Measurements from ENCODE around the gene CASP2. TPM values are rescaled to one million over a fixed set of nuclear protein-coding genes. Genes with fewer than 3 reads are reported as not detected.

Gene CASP2
- total RNA-seq, 2 donors from 2014 or later: 19.6 to 20.2 TPM

DNA sequence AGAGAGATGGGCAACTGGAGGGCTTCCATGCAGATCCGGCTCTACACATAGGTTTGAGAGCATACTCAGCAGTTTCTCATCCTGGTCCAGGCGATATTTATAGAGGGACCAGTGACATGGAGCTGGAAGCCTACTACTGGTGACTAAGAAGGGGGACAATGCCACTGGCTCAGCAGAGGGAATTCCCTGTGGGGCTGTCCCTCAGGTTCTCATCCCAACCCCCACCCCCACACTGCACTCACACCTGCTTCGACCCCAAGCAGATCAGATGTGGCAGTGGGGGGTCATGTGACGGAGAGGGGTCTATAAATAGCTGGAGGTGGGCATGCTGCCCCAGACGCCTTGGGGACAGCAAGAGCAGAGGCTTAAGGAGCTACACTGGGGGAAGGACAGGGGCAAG is 27.6 kb downstream of the CASP2 start, which contains the start of gene CLCN1:
TSS of gene CLCN1 (plus strand) at position 336 of the 400 bp plus-strand sequence. CDS start 102 bp downstream, outside the sequence.
- DNase-seq (ENCODE audit: low spot score): no peak
- TF ChIP-seq POLR2A (IDR thresholded peaks at IDR 0.05) (no peak), POLR2AphosphoS5 (IDR thresholded peaks at IDR 0.05) (no peak)
- TF ChIP-seq, protein P1, sequence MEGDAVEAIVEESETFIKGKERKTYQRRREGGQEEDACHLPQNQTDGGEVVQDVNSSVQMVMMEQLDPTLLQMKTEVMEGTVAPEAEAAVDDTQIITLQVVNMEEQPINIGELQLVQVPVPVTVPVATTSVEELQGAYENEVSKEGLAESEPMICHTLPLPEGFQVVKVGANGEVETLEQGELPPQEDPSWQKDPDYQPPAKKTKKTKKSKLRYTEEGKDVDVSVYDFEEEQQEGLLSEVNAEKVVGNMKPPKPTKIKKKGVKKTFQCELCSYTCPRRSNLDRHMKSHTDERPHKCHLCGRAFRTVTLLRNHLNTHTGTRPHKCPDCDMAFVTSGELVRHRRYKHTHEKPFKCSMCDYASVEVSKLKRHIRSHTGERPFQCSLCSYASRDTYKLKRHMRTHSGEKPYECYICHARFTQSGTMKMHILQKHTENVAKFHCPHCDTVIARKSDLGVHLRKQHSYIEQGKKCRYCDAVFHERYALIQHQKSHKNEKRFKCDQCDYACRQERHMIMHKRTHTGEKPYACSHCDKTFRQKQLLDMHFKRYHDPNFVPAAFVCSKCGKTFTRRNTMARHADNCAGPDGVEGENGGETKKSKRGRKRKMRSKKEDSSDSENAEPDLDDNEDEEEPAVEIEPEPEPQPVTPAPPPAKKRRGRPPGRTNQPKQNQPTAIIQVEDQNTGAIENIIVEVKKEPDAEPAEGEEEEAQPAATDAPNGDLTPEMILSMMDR (IDR thresholded peaks at IDR 0.05): no peak
- intact Hi-C loops (cut with DNase I): no loop called here

DNA sequence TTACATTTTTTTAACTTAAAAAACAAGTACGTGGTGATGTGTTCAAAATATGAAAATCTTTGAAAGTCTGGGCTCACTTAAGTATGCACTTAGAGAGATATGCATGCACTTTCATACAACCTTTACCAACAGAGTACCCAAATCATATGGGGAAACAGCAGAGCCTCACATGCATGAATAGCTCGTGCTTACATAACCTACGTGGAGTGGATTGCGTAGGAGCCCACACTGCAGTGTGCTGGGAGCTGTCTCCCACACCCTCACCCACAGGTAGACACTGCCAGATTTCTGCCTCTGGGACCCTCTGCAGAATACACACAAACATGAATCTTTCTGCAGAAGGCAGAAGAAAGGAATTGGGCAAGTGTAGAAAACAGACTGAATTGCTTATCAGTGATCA is 28.3 kb downstream of the CASP2 start:
- TF ChIP-seq POLR2AphosphoS5 (IDR thresholded peaks at IDR 0.05) (no peak), POLR2A (IDR thresholded peaks at IDR 0.05) (no peak)
- TF ChIP-seq, protein P1 (IDR thresholded peaks at IDR 0.05): no peak
- Histone ChIP-seq H3K4me3 (no peak overlapping the region), H3K27me3 (replicated peaks; ENCODE audit: insufficient read depth) (no peaks in the 10 kb centered on the region), H3K27ac (no peak overlapping the region), H3K4me1 (replicated peaks) (no peaks in the 10 kb centered on the region), H3K9me3 (no peaks in the 10 kb centered on the region), H3K36me3 (no peaks in the 10 kb centered on the region)
- intact Hi-C loops (cut with DNase I): no loop called here
- DNase-seq (ENCODE audit: low spot score): no peak
- WGBS: 83% methylated on average over 4 of the region's 4 CpGs

More for the DNA sequence above, 27.6 kb downstream of the CASP2 start, which contains the start of gene CLCN1:
- 73% methylated on average over 5 of the region's 5 CpGs for WGBS
- Histone ChIP-seq H3K4me1 (replicated peaks) (no peaks in the 10 kb centered on the region), H3K36me3 (no peaks in the 10 kb centered on the region), H3K27me3 (replicated peaks; ENCODE audit: insufficient read depth) (no peaks in the 10 kb centered on the region), H3K27ac (no peak within 1 kb of the TSS), H3K4me3 (no peak within 1 kb of the TSS), H3K9me3 (no peaks in the 10 kb centered on the region)

DNA sequence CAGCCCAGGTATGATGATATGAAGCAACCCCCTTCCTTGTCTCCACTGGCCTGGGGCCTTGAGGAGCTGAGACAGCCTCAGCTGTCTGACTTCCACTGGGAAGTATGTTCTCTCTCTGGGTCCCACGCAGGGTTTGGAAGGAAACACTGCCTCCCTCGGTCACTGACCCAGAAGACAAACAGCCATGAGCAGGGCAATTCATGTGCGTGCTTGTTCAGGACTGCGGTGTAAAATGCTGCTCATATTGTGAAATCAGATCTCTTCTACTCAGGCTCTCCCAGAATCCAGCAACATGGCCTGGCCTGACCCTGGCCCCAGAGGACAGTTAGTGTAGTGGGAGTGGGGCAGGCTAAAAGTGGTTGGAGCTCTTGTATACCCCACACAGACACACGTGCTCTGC is 30.5 kb downstream of the CASP2 start:
- Histone ChIP-seq H3K4me1 (replicated peaks) (no peaks in the 10 kb centered on the region), H3K9me3 (no peaks in the 10 kb centered on the region), H3K27me3 (replicated peaks; ENCODE audit: insufficient read depth) (no peaks in the 10 kb centered on the region), H3K27ac (peak overlapping the region in 1 of 2 donors; percentile 45), H3K36me3 (no peaks in the 10 kb centered on the region), H3K4me3 (no peak overlapping the region)
- intact Hi-C loops (cut with DNase I): no loop called here
- TF ChIP-seq POLR2A (IDR thresholded peaks at IDR 0.05) (no peak), POLR2AphosphoS5 (IDR thresholded peaks at IDR 0.05) (peak; percentile 67)
- TF ChIP-seq, protein P1 (IDR thresholded peaks at IDR 0.05): peak in 1 of 4 experiments; percentile 30
- 31% methylated on average over 5 of the region's 5 CpGs for WGBS
- peak; percentile 67 for DNase-seq (ENCODE audit: low spot score)

DNA sequence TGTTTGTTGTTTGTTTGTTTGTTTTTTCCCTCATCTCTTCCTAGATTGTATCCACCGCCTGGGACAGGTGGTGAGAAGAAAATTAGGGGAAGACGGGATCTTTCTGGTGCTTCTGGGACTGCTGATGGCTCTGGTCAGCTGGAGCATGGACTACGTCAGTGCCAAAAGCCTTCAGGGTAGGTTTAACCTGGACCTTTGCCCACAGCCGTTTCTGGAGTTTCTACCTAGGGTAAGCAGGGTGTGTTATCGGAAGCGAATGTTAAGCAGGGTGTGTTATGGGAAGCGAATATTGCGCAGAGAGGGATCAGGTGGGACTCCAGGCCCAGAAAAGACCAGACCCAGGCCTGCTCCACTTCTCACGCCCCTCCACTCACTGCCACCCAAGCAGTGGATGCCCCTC is 32.5 kb downstream of the CASP2 start:
- Histone ChIP-seq H3K4me1 (replicated peaks) (no peaks in the 10 kb centered on the region), H3K4me3 (no peak overlapping the region), H3K27me3 (replicated peaks; ENCODE audit: insufficient read depth) (no peaks in the 10 kb centered on the region), H3K9me3 (no peaks in the 10 kb centered on the region), H3K36me3 (no peaks in the 10 kb centered on the region), H3K27ac (no peak overlapping the region)
- DNase-seq (ENCODE audit: low spot score): no peak
- intact Hi-C loops (cut with DNase I): no loop called here
- 60% methylated on average over 9 of the region's 9 CpGs for WGBS
- TF ChIP-seq, protein P1 (IDR thresholded peaks at IDR 0.05): no peak
- TF ChIP-seq POLR2A (IDR thresholded peaks at IDR 0.05) (no peak), POLR2AphosphoS5 (IDR thresholded peaks at IDR 0.05) (no peak)

DNA sequence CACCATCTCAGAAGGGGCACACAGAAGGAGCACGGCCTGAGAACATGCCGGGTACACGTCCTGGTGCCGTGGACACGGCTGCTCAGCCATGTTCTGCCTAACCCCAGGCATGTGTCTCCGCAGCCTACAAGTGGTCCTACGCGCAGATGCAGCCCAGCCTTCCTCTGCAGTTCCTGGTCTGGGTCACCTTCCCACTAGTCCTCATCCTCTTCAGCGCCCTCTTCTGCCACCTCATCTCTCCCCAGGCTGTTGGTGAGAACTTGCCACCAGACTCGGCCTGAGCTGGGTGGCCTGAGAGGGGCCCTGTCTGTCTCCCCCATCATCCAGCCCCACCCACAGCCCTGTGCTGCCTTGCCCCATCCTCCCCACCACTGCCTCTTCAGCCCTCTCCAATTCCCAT is 33.1 kb downstream of the CASP2 start:
- H3K4me3 ChIP-seq: no peak overlapping the region
- no peaks in the 10 kb centered on the region for H3K36me3 ChIP-seq
- no peak overlapping the region for H3K27ac ChIP-seq
- DNase-seq (ENCODE audit: low spot score): no peak
- no peaks in the 10 kb centered on the region for H3K9me3 ChIP-seq
- no peaks in the 10 kb centered on the region for H3K27me3 ChIP-seq (replicated peaks; ENCODE audit: insufficient read depth)
- WGBS: 100% methylated on average over 2 of the region's 10 CpGs
- intact Hi-C loops (cut with DNase I): no loop called here
- TF ChIP-seq, protein P1 (IDR thresholded peaks at IDR 0.05): no peak
- TF ChIP-seq POLR2A (IDR thresholded peaks at IDR 0.05) (no peak), POLR2AphosphoS5 (IDR thresholded peaks at IDR 0.05) (no peak)
- H3K4me1 ChIP-seq (replicated peaks): no peaks in the 10 kb centered on the region
